Mesothelial cell of epicardium (in vitro differentiated cells): ENCODE data around the gene HEATR5A. TPM values are rescaled to one million over a fixed set of nuclear protein-coding genes. Genes with fewer than 3 reads are reported as not detected.

ENCODE experiments used
- DNase-seq, 2 experiments: peaks; one replicate each; pipeline ENCODE4 v3.0.0; 2021; ENCODE audit warnings: low spot score in 2 of 2; ENCODE audit not compliant: unreplicated experiment in 2 of 2
- H3K27ac Mint-ChIP-seq: 2 replicates; pipeline ENCODE4 v1.8.0; 2021; ENCODE audit warnings: mixed read lengths
- H3K27me3 Mint-ChIP-seq: 2 replicates; pipeline ENCODE4 v1.8.0; 2021; ENCODE audit warnings: low read depth, mixed read lengths
- H3K36me3 Mint-ChIP-seq: 2 replicates; pipeline ENCODE4 v1.8.0; 2021; ENCODE audit warnings: mixed read lengths
- H3K4me1 Mint-ChIP-seq: 2 replicates; pipeline ENCODE4 v1.8.0; 2021; ENCODE audit warnings: mixed read lengths
- H3K4me3 Mint-ChIP-seq: 2 replicates; pipeline ENCODE4 v1.8.0; 2021; ENCODE audit warnings: mild to moderate bottlenecking, moderate library complexity, mixed read lengths
- H3K9me3 Mint-ChIP-seq: 2 replicates; pipeline ENCODE4 v1.8.0; 2021; ENCODE audit warnings: mixed read lengths
- total RNA-seq: library from RNA; stranded (reverse); gene quantifications from 3 replicates; pipeline ENCODE4 v1.2.1, GENCODE V29; 2021
- TF ChIP-seq, protein P1 (sequence below): fragments of 200-600 bp; sonication (generic); IDR thresholded peaks from one replicate; pipeline ENCODE4 v1.5.0; 2021; ENCODE audit warnings: antibody characterized with exemption; ENCODE audit not compliant: unreplicated experiment

Gene HEATR5A
- total RNA-seq, 1 donor from 2014 or later = 21.5 TPM

DNA sequence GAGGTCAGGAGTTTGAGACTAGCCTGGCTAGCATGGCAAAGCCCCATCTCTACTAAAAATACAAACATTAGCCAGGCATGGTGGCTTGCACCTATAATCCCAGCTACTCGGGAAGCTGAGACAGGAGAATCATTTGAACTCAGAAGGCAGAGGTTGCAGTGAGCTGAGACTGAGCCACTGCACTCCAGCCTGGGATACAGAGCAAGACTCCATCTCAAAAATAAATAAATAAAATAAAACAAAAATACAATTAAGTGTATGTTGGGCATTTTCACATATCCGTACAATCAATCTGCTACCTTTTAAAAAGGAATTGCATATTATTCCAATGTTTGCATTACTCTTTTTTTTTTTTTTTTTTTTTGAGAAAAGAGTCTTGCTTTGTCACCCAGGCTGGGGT, 165.1 kb downstream of the HEATR5A start:
- Mint-ChIP-seq H3K4me1 (no peaks in the 10 kb centered on the region), H3K4me3 (no peak overlapping the region), H3K9me3 (no peaks in the 10 kb centered on the region), H3K36me3 (no peaks in the 10 kb centered on the region), H3K27me3 (no peaks in the 10 kb centered on the region), H3K27ac (no peak overlapping the region)
- no peak for DNase-seq
- TF ChIP-seq, protein P1, sequence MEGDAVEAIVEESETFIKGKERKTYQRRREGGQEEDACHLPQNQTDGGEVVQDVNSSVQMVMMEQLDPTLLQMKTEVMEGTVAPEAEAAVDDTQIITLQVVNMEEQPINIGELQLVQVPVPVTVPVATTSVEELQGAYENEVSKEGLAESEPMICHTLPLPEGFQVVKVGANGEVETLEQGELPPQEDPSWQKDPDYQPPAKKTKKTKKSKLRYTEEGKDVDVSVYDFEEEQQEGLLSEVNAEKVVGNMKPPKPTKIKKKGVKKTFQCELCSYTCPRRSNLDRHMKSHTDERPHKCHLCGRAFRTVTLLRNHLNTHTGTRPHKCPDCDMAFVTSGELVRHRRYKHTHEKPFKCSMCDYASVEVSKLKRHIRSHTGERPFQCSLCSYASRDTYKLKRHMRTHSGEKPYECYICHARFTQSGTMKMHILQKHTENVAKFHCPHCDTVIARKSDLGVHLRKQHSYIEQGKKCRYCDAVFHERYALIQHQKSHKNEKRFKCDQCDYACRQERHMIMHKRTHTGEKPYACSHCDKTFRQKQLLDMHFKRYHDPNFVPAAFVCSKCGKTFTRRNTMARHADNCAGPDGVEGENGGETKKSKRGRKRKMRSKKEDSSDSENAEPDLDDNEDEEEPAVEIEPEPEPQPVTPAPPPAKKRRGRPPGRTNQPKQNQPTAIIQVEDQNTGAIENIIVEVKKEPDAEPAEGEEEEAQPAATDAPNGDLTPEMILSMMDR = no peak

DNA sequence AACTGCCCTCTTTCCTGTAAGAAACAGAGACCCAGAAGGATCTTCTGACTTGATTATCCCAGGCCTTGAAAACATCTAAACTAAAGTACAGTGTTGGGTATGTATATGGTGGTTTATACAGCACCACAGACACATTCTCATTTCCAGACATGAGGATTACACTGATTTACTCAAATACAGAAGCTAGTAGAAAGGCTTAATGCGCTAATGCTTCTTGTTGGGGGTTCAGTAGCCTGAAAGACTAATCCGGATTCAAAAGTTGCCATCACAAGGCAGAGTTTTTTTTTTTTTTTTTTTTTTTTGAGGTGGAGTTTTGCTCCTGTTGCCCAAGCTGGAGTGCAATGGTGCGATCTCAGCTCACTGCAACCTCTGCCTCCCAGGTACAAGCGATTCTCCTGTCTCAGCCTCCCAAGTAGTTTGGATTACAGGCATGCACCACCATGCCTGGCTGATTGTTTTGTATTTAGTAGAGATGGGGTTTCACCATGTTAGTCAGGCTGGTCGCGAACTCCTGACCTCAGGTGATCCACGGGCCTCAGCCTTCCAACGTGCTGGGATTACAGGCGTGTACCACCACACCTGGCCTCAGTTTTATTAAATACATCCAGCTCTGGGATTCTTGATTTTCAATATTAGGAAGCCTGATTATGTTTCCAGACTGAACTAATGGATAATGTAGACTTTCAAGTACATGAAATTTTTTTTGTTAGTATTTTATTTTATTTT, 166.4 kb downstream of the HEATR5A start:
- no peaks in the 10 kb centered on the region for H3K4me1 Mint-ChIP-seq
- no peaks in the 10 kb centered on the region for H3K36me3 Mint-ChIP-seq
- H3K4me3 Mint-ChIP-seq = no peak overlapping the region
- no peaks in the 10 kb centered on the region for H3K9me3 Mint-ChIP-seq
- no peaks in the 10 kb centered on the region for H3K27me3 Mint-ChIP-seq
- DNase-seq = no peak
- no peak overlapping the region for H3K27ac Mint-ChIP-seq
- TF ChIP-seq, protein P1 = no peak

DNA sequence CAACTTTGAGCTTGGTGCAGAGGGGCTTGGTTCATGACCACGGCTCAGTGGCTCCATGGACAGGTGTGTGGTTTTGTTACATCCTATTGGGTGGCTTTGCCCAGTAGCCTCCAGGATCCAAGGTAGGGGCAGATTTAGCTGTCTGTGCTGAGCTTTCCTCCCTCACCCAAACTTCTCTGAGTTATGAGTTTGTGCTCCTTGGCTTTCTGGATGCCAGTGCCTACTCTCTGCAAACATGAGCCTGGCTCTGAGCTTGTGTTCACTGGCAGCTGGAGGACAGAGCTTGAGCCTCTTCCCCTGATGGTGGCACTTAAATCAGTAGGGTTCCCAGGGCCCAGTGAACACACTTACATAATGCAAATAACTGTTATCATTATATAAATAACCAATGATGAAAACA, 167.5 kb downstream of the HEATR5A start:
- Mint-ChIP-seq H3K27ac (no peak overlapping the region), H3K4me1 (no peaks in the 10 kb centered on the region), H3K36me3 (no peaks in the 10 kb centered on the region), H3K4me3 (no peak overlapping the region), H3K27me3 (no peaks in the 10 kb centered on the region), H3K9me3 (no peaks in the 10 kb centered on the region)
- TF ChIP-seq, protein P1 = no peak
- no peak for DNase-seq

DNA sequence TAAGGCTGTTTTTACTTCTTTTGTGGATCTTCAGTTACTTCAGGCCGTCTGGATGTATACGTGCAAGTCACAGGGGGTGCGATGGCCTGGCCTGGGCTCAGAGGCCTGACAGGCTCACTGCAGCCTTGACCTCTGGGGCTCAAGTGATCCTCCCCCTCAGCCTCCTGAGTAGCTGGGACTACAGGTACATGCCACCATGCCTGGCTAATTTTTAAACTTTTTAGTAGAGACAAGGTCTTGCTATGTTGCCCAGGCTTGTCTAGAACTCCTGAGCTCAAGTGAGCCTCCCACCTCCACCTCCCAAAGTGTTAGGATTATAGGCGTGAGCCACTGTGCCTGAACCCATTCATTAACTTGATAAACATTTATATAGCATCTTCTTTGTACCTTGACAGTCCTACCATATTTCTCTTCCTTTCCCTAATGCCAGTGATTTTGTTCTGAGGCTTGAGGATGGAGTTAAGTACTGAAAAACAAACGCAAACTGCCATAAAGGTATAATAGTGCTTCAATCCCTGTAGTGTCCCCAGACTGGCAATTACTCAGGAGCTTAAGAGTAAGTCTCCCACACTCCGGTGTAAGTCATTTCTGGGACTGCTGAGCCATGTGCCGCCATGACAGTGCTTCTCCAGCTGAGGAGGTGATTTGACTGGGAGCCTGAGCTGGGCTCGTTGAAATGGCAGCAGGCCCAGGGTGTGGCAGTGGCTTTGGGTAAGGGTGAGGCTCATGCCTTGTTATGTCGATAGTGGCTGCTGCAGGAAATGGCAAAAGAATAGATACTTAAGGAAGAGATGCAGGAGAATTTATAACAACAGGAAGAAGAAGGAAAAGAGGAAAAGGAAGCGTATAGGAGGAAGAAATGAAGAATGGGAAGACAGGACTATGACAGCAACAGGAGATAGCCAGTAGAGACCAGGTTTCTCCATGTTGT, 169.1 kb downstream of the HEATR5A start:
- TF ChIP-seq, protein P1 = no peak
- Mint-ChIP-seq H3K27ac (no peak overlapping the region), H3K4me3 (no peak overlapping the region), H3K36me3 (no peaks in the 10 kb centered on the region), H3K27me3 (no peaks in the 10 kb centered on the region), H3K4me1 (no peaks in the 10 kb centered on the region), H3K9me3 (no peaks in the 10 kb centered on the region)
- no peak for DNase-seq

DNA sequence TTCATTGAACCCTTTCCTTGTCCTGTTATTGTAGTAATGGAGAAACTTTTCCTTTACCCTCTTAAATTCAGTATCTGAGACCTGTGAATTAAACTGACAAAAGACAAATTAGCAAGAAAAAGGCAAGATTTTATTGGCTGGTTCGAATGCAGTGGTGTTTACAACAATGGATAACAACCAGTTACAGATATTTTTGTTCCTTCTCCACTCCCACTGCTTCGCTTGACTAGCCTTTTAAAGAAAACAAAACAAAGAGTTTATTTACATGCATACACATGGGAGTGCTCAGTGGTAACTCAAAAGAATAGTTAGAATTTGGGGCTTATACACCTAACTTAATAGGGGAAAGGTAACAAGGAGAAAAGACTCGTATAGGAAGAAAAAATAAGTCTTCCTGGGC, 175.7 kb downstream of the HEATR5A start:
- H3K4me3 Mint-ChIP-seq = no peak overlapping the region
- peaks cover 10% of the 10 kb centered on the region for H3K4me1 Mint-ChIP-seq
- H3K27me3 Mint-ChIP-seq = no peaks in the 10 kb centered on the region
- TF ChIP-seq, protein P1 = no peak
- no peak overlapping the region for H3K27ac Mint-ChIP-seq
- H3K36me3 Mint-ChIP-seq = no peaks in the 10 kb centered on the region
- H3K9me3 Mint-ChIP-seq = no peaks in the 10 kb centered on the region
- no peak for DNase-seq
